Ramos (cell line): ENCODE results near the gene TPRA1.

Experiments used
- in situ Hi-C: fragments of 300-500 bp; cut with MboI; formaldehyde crosslinking; loops from one replicate; pipeline ENCODE4 v1.14.3; 2022; ENCODE audit warnings: low sequenced_read_pairs; ENCODE audit not compliant: unreplicated experiment

The TPRA1 gene

GRCh38 chr3:127569160-127569559 lies 21.4 kb downstream of the TPRA1 start:
- in situ Hi-C loops = no loop called here

- in situ Hi-C loops = no loop called here
Observed at GRCh38 chr3:127568586-127568985, 21.9 kb downstream of the TPRA1 start.

- in situ Hi-C loops = no loop called here
Observed at GRCh38 chr3:127566833-127567232, 23.7 kb downstream of the TPRA1 start.

- in situ Hi-C loops = no loop called here
Observed at GRCh38 chr3:127565711-127566110, 24.8 kb downstream of the TPRA1 start.

GRCh38 chr3:127560051-127560787 lies 30.3 kb downstream of the TPRA1 start:
- in situ Hi-C loops = no loop called here

- in situ Hi-C loops = no loop called here
Observed at GRCh38 chr3:127556565-127556964, 34.0 kb downstream of the TPRA1 start.

GRCh38 chr3:127555108-127555507 lies 35.4 kb downstream of the TPRA1 start:
- in situ Hi-C loops = no loop called here

- in situ Hi-C loops = no loop called here
Observed at GRCh38 chr3:127552038-127552437, 38.5 kb downstream of the TPRA1 start.

- in situ Hi-C loops = no loop called here
Observed at GRCh38 chr3:127551178-127551577, 39.4 kb downstream of the TPRA1 start.

- in situ Hi-C loops = no loop called here
Observed at GRCh38 chr3:127550468-127551157, 39.9 kb downstream of the TPRA1 start.

GRCh38 chr3:127549826-127550467 lies 40.6 kb downstream of the TPRA1 start:
- in situ Hi-C loops = no loop called here

GRCh38 chr3:127547761-127548605 lies 42.5 kb downstream of the TPRA1 start:
- in situ Hi-C loops = no loop called here

- in situ Hi-C loops = no loop called here
Observed at GRCh38 chr3:127546970-127547733, 43.4 kb downstream of the TPRA1 start.

GRCh38 chr3:127546554-127546953 lies 44.0 kb downstream of the TPRA1 start:
- in situ Hi-C loops = no loop called here

- in situ Hi-C loops = no loop called here
Observed at GRCh38 chr3:127545711-127546457, 44.6 kb downstream of the TPRA1 start.

- in situ Hi-C loops = no loop called here
Observed at GRCh38 chr3:127545216-127545615, 45.3 kb downstream of the TPRA1 start.

GRCh38 chr3:127544803-127545201 lies 45.7 kb downstream of the TPRA1 start:
- in situ Hi-C loops = no loop called here

- in situ Hi-C loops = no loop called here
Observed at GRCh38 chr3:127544192-127544802, 46.2 kb downstream of the TPRA1 start.

GRCh38 chr3:127543441-127543840 lies 47.1 kb downstream of the TPRA1 start:
- in situ Hi-C loops = no loop called here
